H1 (cell line): ENCODE measurements around the gene SLC47A2. TPM values are rescaled to one million over a fixed set of nuclear protein-coding genes. Genes with fewer than 3 reads are reported as not detected.

Source experiments
- CTCF ChIA-PET: fragments of 300-600 bp; sonication (Branson Sonifier 250); formaldehyde crosslinking; loops from one replicate; lab custom pipeline; 2021; ENCODE audit not compliant: partially characterized antibody; lab: Charles Lee
- POLR2A ChIA-PET: fragments of 300-600 bp; sonication (Branson Sonifier 250); formaldehyde crosslinking; loops from one replicate; lab custom pipeline; 2021; ENCODE audit warnings: inconsistent platforms; ENCODE audit not compliant: partially characterized antibody; lab: Charles Lee
- DNase-seq, 2 experiments: peaks; one replicate each; pipeline versions ENCODE4 v3.0.0 to v3.0.0-alpha.2; 2010 to 2022; ENCODE audit warnings: low spot score in 2 of 2, low read depth in 1 of 2, mixed read lengths in 1 of 2
- FAIRE-seq: peaks from 2 replicates; lab custom pipeline; 2011; peaks lifted over from hg19 to GRCh38; lab: Jason Lieb, UNC
- H2AFZ ChIP-seq: 2 replicates; pipeline ENCODE4 v1.8.1; 2012; ENCODE audit warnings: low read length, inconsistent platforms
- H2AK5ac ChIP-seq: 2 replicates; pipeline ENCODE4 v1.6.1; 2013; ENCODE audit warnings: low read depth, low read length
- H2BK120ac ChIP-seq: replicated peaks from 2 replicates; pipeline ENCODE3; 2013; ENCODE audit warnings: low read depth, low read length, inconsistent platforms
- H2BK12ac ChIP-seq: 2 replicates; pipeline ENCODE4 v1.6.1; 2013; ENCODE audit warnings: low read depth, low read length
- H2BK15ac ChIP-seq: 2 replicates; pipeline ENCODE4 v1.6.1; 2013; ENCODE audit warnings: low read length
- H2BK20ac ChIP-seq: 2 replicates; pipeline ENCODE4 v1.6.1; 2013; ENCODE audit warnings: low read length
- H2BK5ac ChIP-seq: 2 replicates; pipeline ENCODE4 v1.6.1; 2013; ENCODE audit warnings: low read depth, low read length
- H3K14ac ChIP-seq: 2 replicates; pipeline ENCODE4 v1.6.1; 2013; ENCODE audit warnings: inconsistent platforms; ENCODE audit not compliant: insufficient read length
- H3K18ac ChIP-seq: 2 replicates; pipeline ENCODE4 v1.6.1; 2013; ENCODE audit warnings: low read length; ENCODE audit errors: extremely low read depth
- H3K23ac ChIP-seq: 2 replicates; pipeline ENCODE4 v1.6.1; 2013; ENCODE audit warnings: inconsistent platforms; ENCODE audit not compliant: insufficient read length
- H3K23me2 ChIP-seq: 2 replicates; pipeline ENCODE4 v1.6.1; 2013; ENCODE audit warnings: low read depth, low read length
- H3K27ac ChIP-seq: 2 replicates; pipeline ENCODE4 v1.6.1; 2011; ENCODE audit warnings: low read depth, low read length, inconsistent platforms
- H3K27me3 ChIP-seq, 4 experiments: replicated peaks in 1 of 4; 1 replicate in 1 of 4; 2 replicates in 3 of 4; pipeline versions ENCODE4 v1.6.1 to v1.8.1; 2011 to 2013; ENCODE audit warnings: low read length in 3 of 4, mild to moderate bottlenecking in 3 of 4, inconsistent platforms in 2 of 4, mixed read lengths in 2 of 4, moderate library complexity in 1 of 4; ENCODE audit not compliant: control insufficient read depth in 3 of 4, insufficient read depth in 3 of 4; ENCODE audit errors: extremely low read depth in 1 of 4
- H3K36me3 ChIP-seq, 4 experiments: 2 replicates each; pipeline versions ENCODE4 v1.6.1 to v1.8.1; 2011 to 2013; ENCODE audit warnings: mild to moderate bottlenecking in 4 of 4, low read length in 3 of 4, moderate library complexity in 2 of 4, control low read depth in 1 of 4, inconsistent platforms in 1 of 4; ENCODE audit not compliant: insufficient read depth in 4 of 4, control insufficient read depth in 2 of 4
- H3K4ac ChIP-seq: replicated peaks from 2 replicates; pipeline ENCODE3; 2013; ENCODE audit warnings: low read length, low read depth, mixed read lengths, inconsistent platforms; ENCODE audit not compliant: insufficient read length
- H3K4me1 ChIP-seq, 4 experiments: replicated peaks in 1 of 4; 1 replicate in 1 of 4; 2 replicates in 3 of 4; pipeline versions ENCODE4 v1.6.1 to v1.8.1; 2011 to 2013; ENCODE audit warnings: low read length in 3 of 4, inconsistent platforms in 2 of 4, mixed read lengths in 1 of 4; ENCODE audit not compliant: insufficient read depth in 4 of 4, control insufficient read depth in 3 of 4
- H3K4me2 ChIP-seq, 2 experiments: 2 replicates each; pipeline versions ENCODE4 v1.6.1 to v1.8.1; 2011 to 2013; ENCODE audit warnings: low read depth in 2 of 2, low read length in 2 of 2, control low read depth in 1 of 2, inconsistent platforms in 1 of 2, mild to moderate bottlenecking in 1 of 2; ENCODE audit not compliant: insufficient read depth in 1 of 2
- H3K4me3 ChIP-seq, 4 experiments: fragments of 200-600, 300-600 bp in 1 of 4; sonication (generic), shearing (Covaris generic), sonication (Bioruptor Twin) in 1 of 4; 2 replicates each; pipeline versions ENCODE4 v1.5.1 to v1.8.1; 2011 to 2016; ENCODE audit warnings: low read length in 4 of 4, low read depth in 3 of 4, control low read depth in 2 of 4, inconsistent platforms in 2 of 4, mild to moderate bottlenecking in 2 of 4, mixed read lengths in 1 of 4, moderate library complexity in 1 of 4; ENCODE audit not compliant: insufficient read depth in 2 of 4; ENCODE audit errors: extremely low read depth in 1 of 4
- H3K56ac ChIP-seq: replicated peaks from 2 replicates; pipeline ENCODE3; 2013; ENCODE audit warnings: low read depth, mild to moderate bottlenecking, mixed read lengths, low read length, inconsistent platforms; ENCODE audit not compliant: insufficient read length
- H3K79me1 ChIP-seq: 2 replicates; pipeline ENCODE4 v1.6.1; 2013; ENCODE audit warnings: low read depth, low read length, control low read depth
- H3K79me2 ChIP-seq, 2 experiments: 2 replicates each; pipeline versions ENCODE4 v1.6.1 to v1.8.1; 2012 to 2013; ENCODE audit warnings: low read length in 2 of 2, mild to moderate bottlenecking in 2 of 2, inconsistent platforms in 1 of 2; ENCODE audit not compliant: insufficient read depth in 2 of 2, control insufficient read depth in 1 of 2
- H3K9ac ChIP-seq, 4 experiments: replicated peaks in 1 of 4; 1 replicate in 1 of 4; 2 replicates in 3 of 4; pipeline versions ENCODE4 v1.6.1 to v1.8.1; 2011 to 2013; ENCODE audit warnings: low read depth in 3 of 4, low read length in 3 of 4, control low read depth in 2 of 4, mild to moderate bottlenecking in 2 of 4, moderate library complexity in 2 of 4, inconsistent platforms in 1 of 4; ENCODE audit errors: extremely low read depth in 1 of 4
- H3K9me3 ChIP-seq, 2 experiments: 2 replicates each; pipeline versions ENCODE4 v1.6.1 to v1.8.1; 2012 to 2013; ENCODE audit warnings: mild to moderate bottlenecking in 2 of 2, moderate library complexity in 2 of 2, control low read depth in 1 of 2, inconsistent platforms in 1 of 2, low read depth in 1 of 2, low read length in 1 of 2, mixed read lengths in 1 of 2; ENCODE audit not compliant: insufficient read depth in 2 of 2
- H4K20me1 ChIP-seq, 2 experiments: replicated peaks in 1 of 2; 2 replicates each; pipeline versions ENCODE3 to v1.8.1; 2011 to 2013; ENCODE audit warnings: inconsistent platforms in 2 of 2, low read length in 2 of 2, mild to moderate bottlenecking in 1 of 2; ENCODE audit not compliant: insufficient read depth in 2 of 2, control insufficient read depth in 1 of 2
- H4K5ac ChIP-seq: 2 replicates; pipeline ENCODE4 v1.6.1; 2013; ENCODE audit warnings: low read length, low read depth, mixed read lengths, inconsistent platforms; ENCODE audit not compliant: insufficient read length
- H4K8ac ChIP-seq: 2 replicates; pipeline ENCODE4 v1.8.0; 2013; ENCODE audit warnings: mild to moderate bottlenecking, moderate library complexity, low read length, inconsistent platforms; ENCODE audit not compliant: insufficient read depth; ENCODE audit errors: extremely low read depth
- H4K91ac ChIP-seq: replicated peaks from 2 replicates; pipeline ENCODE3; 2013; ENCODE audit warnings: low read length, mixed read lengths, inconsistent platforms; ENCODE audit not compliant: insufficient read length
- TAF7 ChIP-seq: optimal IDR thresholded peaks from 2 replicates; pipeline ENCODE3; 2011; ENCODE audit warnings: low read depth, mild to moderate bottlenecking, inconsistent platforms, low read length, moderate library complexity, borderline replicate concordance
- WGBS, 2 experiments: shearing (Covaris generic) in 1 of 2; methylation state at CpG; one replicate each; pipeline versions ENCODE4 v1.1.6 to v1.1.7; 2013 to 2015; ENCODE audit warnings: low lambda C conversion rate in 2 of 2, mixed read lengths in 2 of 2, inconsistent platforms in 1 of 2, low coverage in 1 of 2, missing lambda C conversion rate in 1 of 2; ENCODE audit not compliant: insufficient replicate concordance in 2 of 2, insufficient coverage in 1 of 2, insufficient read length in 1 of 2; ENCODE audit errors: extremely low coverage in 1 of 2, missing lambda C conversion rate in 1 of 2; 5-methylcytosine and 5-hydroxymethylcytosine counted together
- polyA plus RNA-seq, 7 experiments: library from polyadenylated mRNA; depleted of rRNA in 3 of 7; stranded (reverse) in 5 of 7; unstranded in 2 of 7; fragments of >200 nt in 5 of 7; fragments of 200-250 nt in 2 of 7; gene quantifications; 1 replicate in 5 of 7; 2 replicates in 1 of 7; 4 replicates in 1 of 7; pipeline versions ENCODE4 v1.2.1 to v1.2.3, GENCODE V29; 2011 to 2013; ENCODE audit warnings: missing spikeins in 2 of 7, mixed read lengths in 2 of 7
- total RNA-seq: library from RNA; stranded (reverse); fragmentation: NEBNext Ultra II Directional; extraction: Animal tissue kit (Norgen Biotek cat#: 25700); gene quantifications from 2 replicates; pipeline ENCODE4 v1.2.1, GENCODE V29; 2021

Gene SLC47A2
- total and polyA plus RNA-seq, 2 of the 8 experiments (the other 6 are each of a cell fraction or from before 2014, with no cell fraction given), result not detected

DNA sequence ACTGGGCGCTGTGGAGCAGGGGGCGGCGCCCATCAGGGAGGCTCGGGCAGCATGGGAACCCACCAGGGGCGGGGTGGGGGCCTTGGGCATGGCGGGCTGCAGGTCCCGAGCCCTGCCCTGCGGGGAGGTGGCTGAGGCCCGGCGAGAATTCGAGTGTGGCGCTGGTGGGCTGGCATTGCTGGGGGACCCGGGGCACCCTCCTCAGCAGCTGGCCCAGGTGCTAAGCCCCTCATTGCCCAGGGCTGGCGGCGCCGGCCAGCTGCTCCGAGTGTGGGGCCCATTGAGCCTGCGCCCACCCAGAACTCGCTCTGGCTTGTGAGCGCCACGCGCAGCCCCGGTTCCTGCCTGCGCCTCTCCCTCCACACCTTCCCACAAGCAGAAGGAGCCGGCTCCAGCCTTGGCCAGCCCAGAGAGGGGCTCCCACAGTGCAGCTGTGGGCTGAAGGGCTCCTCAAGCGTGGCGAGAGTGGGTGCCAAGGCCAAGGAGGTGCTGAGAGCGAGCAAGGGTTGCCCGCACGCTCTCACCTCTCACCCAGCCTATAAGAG is 62.0 kb downstream of the SLC47A2 start:
- no peak overlapping the region for H3K56ac ChIP-seq
- H3K36me3 ChIP-seq, result peaks cover 4 to 39% (median 22%) of the 10 kb centered on the region in 4 experiments; a peak in 7 of 8 replicates
- H3K4me1 ChIP-seq, result peaks cover 0 to 5% (median 0%) of the 10 kb centered on the region in 4 experiments; a peak in 2 of 7 replicates
- ChIA-PET POLR2A (interaction anchor here (1.3 kb wide), 1 partner anchor 18 kb away, joined by 3 read pairs; no protein-coding TSS in a partner anchor), CTCF (interaction anchor here (0.6 to 1.8 kb wide), 4 partner anchors 13 to 666 kb away, joined by 3 to 7 read pairs (median 4); no protein-coding TSS in a partner anchor)
- no peak overlapping the region for H4K8ac ChIP-seq
- H2AFZ ChIP-seq, result no peak overlapping the region
- no peak overlapping the region for H2BK120ac ChIP-seq
- peaks cover 0 to 2% of the 10 kb centered on the region in 2 experiments for H4K20me1 ChIP-seq
- H3K18ac ChIP-seq, result no peak overlapping the region
- peaks cover 1% of the 10 kb centered on the region; the same call in 1 of the 2 replicates for H3K23me2 ChIP-seq
- H3K4me2 ChIP-seq, result no peak overlapping the region
- H3K27ac ChIP-seq, result no peak overlapping the region
- no peaks in the 10 kb centered on the region for H3K27me3 ChIP-seq
- H2AK5ac ChIP-seq, result no peak overlapping the region
- no peak overlapping the region for H2BK15ac ChIP-seq
- H3K79me2 ChIP-seq, result peaks cover 10 to 46% of the 10 kb centered on the region in 2 experiments
- no peak overlapping the region for H3K4ac ChIP-seq
- no peak overlapping the region for H2BK5ac ChIP-seq
- no peak for DNase-seq
- H3K9me3 ChIP-seq, result peaks cover 4 to 20% of the 10 kb centered on the region in 2 experiments; a peak in 3 of 4 replicates
- H3K9ac ChIP-seq, result no peak overlapping the region
- H3K79me1 ChIP-seq, result peaks cover 3% of the 10 kb centered on the region; the same call in 1 of the 2 replicates
- no peak overlapping the region for H3K23ac ChIP-seq
- no peak for TF ChIP-seq TAF7
- no peak overlapping the region for H3K4me3 ChIP-seq
- H4K91ac ChIP-seq, result no peak overlapping the region
- H4K5ac ChIP-seq, result no peak overlapping the region
- WGBS, 2 experiments, result 96% methylated on average over 22 of the region's 30 CpGs; no CpG with 5 or more reads in 1 of the 2 experiments
- no peak for FAIRE-seq
- no peak overlapping the region for H3K14ac ChIP-seq
- no peak overlapping the region for H2BK12ac ChIP-seq
- H2BK20ac ChIP-seq, result no peak overlapping the region
